A204.1 (cell line): ENCODE results near the gene TNP1.

Experiments used
- FAIRE-seq: peaks from 2 replicates; lab custom pipeline; 2012; peaks lifted over from hg19 to GRCh38; lab: Jason Lieb, UNC

Gene TNP1

DNA sequence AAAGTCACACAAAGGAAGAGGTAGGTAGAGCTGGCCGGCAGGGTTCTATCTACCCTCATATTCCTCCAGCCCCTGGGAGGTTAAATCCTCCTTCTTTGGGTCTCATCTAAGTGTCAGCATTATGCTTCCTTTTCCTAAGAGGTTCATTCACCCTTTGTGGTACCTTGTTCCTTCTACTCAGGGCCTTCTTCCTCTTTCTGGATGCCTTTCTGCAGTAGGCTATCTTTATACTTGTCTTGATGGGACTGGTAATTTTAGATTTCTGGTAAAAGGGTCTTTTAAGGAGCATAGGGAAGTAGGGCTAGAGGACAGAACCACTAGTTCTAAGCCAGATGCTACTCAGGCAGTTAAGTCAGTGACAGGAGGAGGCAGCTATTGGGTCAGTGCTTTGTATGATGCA is 13.7 kb upstream of the TNP1 start:
- no peak for FAIRE-seq

GRCh38 chr2:216872624-216873023 is 12.8 kb upstream of the TNP1 start:
- no peak for FAIRE-seq

DNA sequence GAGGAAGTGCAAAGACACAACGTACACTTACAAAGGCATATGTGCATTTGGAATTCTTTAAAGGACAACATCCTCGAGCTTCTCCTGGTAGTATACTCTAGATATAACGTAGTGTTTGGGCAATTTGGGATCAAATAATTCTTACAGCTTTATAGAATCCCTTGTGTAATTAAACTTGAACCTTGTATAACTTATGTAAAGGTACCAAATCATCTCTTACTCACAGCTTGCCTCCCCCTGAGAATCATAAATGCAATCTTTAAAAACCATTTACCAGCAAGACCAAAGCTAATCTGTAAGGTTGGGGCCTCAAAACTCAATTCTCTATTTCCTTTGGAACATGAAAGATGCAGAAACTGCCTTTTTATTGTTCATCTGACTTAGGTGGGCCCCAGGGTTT is 12.2 kb upstream of the TNP1 start:
- FAIRE-seq = no peak

GRCh38 chr2:216871333-216871934 is 11.6 kb upstream of the TNP1 start:
- no peak for FAIRE-seq

DNA sequence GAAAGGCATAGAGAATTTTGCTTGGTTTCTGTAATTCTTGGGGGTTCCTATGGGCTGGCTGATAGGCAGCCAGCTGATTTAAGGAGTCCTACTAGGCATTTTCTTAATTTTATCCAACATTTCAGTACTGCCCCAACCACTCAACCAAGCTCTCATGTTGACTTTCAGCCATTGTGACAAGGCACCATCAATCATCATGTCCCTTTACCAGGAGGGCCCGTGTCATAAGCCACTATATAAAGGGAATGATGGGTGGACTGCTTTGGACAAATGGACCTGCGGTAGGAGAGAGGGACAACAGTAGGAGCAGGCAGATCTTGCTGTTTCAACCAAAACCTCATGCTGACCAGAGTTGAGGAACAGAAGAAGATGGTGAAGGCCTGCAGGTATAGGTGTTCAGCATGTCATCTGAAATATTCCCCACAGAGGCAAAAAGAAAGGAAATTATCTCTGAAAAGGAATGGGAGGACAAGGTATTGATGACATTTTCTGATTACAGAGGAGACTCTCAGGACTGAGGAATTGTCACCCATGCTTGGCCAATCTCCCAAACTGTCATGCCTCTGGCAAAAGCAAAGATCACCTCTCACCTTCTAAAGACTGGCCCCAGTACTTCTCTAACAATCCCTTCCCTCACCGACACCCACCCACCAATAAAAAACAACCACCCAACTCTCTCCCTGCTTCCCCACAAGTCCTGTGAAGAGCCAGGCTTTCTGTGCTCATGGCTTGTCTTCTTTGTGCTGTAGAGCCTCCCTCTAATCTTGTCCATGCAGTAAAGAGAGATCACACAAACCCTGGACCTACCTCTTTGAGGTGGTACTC is 10.9 kb upstream of the TNP1 start:
- no peak for FAIRE-seq

DNA sequence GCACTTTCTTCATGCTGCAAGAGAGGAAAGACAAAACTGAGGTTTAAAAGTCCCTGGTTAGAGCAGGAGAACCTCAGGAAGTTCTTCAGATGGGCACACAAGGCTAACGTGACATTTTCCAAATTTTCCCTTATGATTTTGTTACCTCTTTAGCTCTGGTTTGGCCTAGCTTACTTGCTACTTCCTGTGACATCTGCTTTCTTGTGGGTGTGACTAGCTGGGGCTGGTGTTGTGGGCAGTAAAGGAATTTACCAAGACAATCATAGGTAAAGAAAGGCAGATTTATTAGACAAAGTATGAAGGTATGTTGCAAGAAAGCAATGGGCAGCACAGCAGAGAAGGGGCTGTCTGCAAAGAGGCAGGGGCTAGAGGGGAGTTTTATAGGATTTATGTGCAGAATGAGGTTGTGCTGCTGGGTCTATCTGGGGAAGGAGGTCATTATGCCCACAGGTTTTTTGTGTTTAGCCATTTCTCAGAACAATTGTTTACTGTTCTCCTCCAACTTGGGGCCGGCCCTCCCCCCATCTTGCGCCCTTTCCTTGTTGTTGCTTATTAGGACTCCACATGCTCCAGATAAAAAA is 6.7 kb upstream of the TNP1 start:
- FAIRE-seq = no peak

DNA sequence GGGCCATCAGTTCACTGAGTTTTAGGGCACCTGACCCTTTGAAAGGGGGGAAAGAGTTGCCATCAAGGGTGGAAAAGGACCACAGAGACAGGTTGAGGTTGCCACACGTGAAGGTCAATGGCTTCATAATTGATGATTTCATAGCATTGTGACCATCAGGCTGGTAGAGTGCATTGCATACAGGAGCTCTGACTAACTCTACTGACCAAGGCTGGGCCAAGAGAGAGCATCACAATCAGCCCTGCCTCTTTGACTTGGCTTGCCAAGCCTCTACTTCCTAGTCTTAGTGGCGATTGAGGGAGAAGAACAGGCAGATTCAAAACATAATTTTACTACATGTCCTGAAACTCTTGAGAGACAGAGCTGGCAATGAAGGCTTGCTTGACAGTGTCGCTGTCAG is 5.8 kb upstream of the TNP1 start:
- FAIRE-seq = no peak

DNA sequence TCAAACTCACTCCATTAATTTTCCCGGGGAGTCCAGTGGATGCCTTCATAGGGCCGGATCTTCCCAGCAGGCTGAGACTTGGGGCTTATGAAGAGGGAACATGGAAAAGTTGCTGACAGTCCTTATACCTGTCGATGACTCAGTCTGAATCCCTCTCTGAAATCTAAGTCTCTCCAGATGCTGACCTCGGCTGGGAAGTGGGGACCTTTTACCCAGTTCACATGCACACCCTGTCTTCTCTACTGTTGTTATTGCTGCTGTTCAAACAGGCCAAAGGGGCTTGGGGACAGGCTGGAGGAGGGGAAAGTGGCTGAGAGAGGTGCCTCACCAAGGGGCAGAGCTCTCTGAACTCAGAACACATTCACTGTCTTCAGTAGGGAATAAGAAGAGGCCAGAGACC is 4.1 kb upstream of the TNP1 start:
- FAIRE-seq = no peak

GRCh38 chr2:216862628-216863398 is 2.9 kb upstream of the TNP1 start:
- no peak for FAIRE-seq

DNA sequence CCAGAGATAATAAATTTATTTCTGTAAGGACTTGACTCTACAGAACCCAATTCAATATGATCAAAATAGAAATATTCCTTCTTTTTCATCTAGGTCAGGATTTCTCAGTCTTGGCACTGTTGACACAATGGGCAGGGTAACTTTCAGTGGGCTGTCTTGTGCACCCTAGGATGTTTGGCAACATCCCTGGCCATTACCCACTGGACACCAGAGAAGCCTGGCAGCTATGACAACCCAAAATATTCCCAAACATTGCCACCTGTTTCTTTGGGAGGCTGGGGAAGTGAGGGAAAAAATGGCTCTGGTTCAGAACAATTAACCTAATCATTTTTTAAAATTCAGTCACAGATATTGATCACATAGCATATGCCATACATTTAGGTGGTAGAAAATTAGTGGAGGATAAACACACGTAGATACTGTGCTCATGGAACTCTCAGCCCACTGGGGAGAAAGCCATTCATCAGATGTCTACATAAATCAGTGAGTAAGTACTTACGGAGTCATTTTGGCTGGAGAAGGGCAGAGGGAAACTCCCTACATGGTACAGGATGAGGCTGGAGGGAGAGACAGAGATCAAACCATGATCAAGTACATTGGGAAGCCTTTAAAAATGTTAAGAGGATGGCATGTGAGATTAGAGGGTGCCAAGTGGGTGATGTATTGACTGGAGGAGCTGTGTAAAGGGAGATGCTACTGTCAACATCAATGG is 718 bp upstream of the TNP1 start:
- FAIRE-seq = no peak

- no peak for FAIRE-seq
These were observed 1.6 kb downstream of the TNP1 start for GRCh38 chr2:216858312-216858711.

- no peak for FAIRE-seq
These were observed 2.7 kb downstream of the TNP1 start for GRCh38 chr2:216857131-216857550.

GRCh38 chr2:216856406-216857065 is 3.3 kb downstream of the TNP1 start:
- FAIRE-seq = no peak

GRCh38 chr2:216855605-216856004 is 4.3 kb downstream of the TNP1 start:
- FAIRE-seq = no peak

GRCh38 chr2:216855079-216855478 is 4.8 kb downstream of the TNP1 start:
- no peak for FAIRE-seq

- no peak for FAIRE-seq
These were observed 8.3 kb downstream of the TNP1 start for GRCh38 chr2:216851486-216852090.

- no peak for FAIRE-seq
These were observed 9.1 kb downstream of the TNP1 start for GRCh38 chr2:216850665-216851322.

- FAIRE-seq = no peak
These were observed 9.9 kb downstream of the TNP1 start for GRCh38 chr2:216849987-216850386.

GRCh38 chr2:216845426-216845825 is 14.4 kb downstream of the TNP1 start:
- FAIRE-seq = no peak

DNA sequence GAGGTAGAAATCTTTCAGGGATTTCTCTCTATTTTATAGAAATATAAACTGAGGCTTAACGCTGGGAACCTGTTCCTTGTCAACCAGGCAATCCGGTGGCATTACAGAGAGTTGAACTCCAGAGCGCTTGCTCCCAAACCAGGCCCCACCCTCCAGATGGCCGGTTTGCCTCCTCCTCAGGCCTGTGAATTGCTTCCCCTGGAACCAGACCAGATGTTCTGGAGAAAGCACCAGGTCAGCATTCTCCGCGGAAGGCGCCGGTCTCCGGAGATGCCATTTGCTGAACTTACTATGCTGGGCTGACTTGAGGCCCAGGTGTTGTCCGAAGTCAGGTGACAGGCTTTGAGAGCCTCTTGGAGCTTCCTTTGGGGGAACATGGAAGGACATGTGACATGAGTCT is 17.2 kb downstream of the TNP1 start:
- FAIRE-seq = no peak

DNA sequence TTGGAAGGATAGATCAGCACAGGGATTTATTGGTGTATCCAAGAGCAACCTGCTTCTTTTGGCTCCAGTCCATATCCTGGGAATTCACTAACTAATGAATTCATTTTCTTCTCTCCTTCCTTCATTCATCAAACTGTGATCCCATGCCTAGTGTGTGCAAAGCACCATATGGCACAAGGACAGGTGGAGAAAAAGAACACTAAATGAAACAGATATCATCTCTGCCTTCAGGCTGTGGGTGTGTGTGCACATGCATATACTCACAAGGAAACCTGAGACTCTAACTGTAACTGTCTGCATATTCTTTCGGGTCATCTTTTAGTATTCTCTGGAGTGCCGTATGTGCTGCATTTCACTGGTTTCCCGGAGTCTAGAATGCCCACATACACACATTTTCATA is 20.2 kb downstream of the TNP1 start:
- no peak for FAIRE-seq
